Activated effector memory CD4-positive, alpha-beta T cell treated with Interleukin-2 at 50 U/mL for 16 hours (primary cell): Measurements from ENCODE around the gene ACADL.

ENCODE experiments used
- DNase-seq: peaks from one replicate; pipeline ENCODE4 v3.0.0-alpha.2; 2020

The ACADL gene

DNA sequence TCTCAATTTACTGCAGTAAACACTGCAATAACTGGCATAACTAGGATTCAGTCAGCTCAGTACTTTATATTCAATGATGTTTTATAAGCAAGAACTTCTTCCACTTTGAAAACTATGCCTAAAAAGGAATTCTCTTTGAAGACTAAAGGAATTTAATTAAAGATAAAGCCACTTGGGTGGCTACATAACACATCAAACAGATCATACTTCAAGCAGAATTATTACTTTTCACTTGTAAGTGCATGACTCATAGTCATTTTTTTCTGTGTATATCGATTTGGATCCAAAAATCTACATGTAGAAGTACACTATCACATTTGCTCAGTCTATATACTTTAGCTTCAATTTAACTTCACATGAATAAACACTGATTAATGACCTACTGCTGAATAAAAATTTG lies 58.0 kb downstream of the ACADL start:
- no peak for DNase-seq

DNA sequence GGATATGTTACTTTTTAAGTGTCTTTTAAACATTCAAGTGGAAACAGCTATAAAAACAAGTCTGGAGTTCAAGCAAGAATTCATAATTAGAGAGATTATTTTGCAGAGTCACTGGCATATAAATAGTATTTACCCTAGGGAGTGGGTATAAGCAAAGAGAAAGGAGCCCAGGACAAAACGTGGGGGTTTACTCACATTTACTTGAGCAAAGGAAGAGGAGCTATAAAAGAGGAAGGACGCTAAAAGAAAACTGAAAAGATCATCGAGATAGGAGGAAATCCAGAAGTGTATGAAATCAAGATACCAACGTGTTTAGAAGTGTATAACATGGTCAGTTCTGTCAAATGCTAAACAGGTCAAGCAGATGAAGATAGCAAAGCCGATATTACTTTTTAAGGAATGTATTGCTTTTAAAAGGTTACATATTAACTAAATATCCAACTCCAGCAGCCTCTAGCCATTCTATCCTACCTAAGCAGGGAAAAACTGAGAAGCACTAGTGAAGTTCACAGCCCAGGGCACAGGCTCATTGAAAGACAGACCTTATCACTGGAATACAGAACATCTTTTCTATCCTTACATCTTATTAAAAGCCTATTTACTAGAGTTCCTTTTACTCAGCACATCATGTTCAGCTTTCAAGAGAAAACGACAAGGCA lies 62.7 kb downstream of the ACADL start:
- DNase-seq, result no peak

GRCh38 chr2:210159059-210159458 lies 66.2 kb downstream of the ACADL start:
- no peak for DNase-seq

DNA sequence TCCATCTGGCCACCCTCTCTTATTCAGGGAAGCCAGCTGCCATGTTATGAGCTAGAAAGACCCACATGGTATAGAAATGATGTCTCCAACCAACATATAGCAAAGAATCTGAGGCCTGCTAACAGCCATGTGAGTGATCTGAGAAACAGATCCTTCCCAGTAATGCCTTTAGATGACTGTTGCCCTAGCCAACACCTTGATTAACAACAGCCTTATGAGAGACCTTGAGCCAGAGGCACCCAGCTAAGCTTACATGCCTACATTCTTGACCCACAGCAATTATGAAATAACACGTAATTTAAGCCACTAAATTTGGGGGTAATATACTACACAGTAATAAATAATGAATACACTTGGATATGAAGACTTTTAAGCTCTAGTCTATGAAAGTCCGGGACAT lies 67.0 kb downstream of the ACADL start:
- DNase-seq, result no peak

GRCh38 chr2:210157526-210157925 lies 67.7 kb downstream of the ACADL start:
- no peak for DNase-seq

GRCh38 chr2:210147614-210148013 lies 77.6 kb downstream of the ACADL start:
- DNase-seq, result no peak
